OCI-LY7 (cell line): ENCODE measurements around the gene HIP1R.

Experiments
- CTCF ChIP-seq: fragments of 200-600 bp; sonication (generic); conservative IDR thresholded peaks from 2 replicates; pipeline ENCODE4 v1.5.1; 2014; ENCODE audit warnings: mild to moderate bottlenecking, antibody characterized with exemption, low read length, moderate library complexity, mixed read lengths
- EZH2phosphoT487 ChIP-seq: fragments of 200-600 bp; sonication (generic); IDR thresholded peaks from 2 replicates; pipeline ENCODE4 v1.6.1; 2018; ENCODE audit warnings: low read depth, borderline replicate concordance, mild to moderate bottlenecking, mixed run types, antibody characterized with exemption, low read length, moderate library complexity, mixed read lengths

GRCh38 chr12:122870163-122870842 is 35.0 kb downstream of the HIP1R start:
- no peak for TF ChIP-seq CTCF
- no peak for TF ChIP-seq EZH2phosphoT487
